CD4-positive, alpha-beta T cell treated with Interleukin-6 for 4 hours (primary cell): ENCODE data around the gene RBM33.

ENCODE experiments used
- DNase-seq: peaks from one replicate; pipeline ENCODE4 v3.0.0-alpha.2; 2020; ENCODE audit warnings: mixed read lengths

RBM33 gene

DNA sequence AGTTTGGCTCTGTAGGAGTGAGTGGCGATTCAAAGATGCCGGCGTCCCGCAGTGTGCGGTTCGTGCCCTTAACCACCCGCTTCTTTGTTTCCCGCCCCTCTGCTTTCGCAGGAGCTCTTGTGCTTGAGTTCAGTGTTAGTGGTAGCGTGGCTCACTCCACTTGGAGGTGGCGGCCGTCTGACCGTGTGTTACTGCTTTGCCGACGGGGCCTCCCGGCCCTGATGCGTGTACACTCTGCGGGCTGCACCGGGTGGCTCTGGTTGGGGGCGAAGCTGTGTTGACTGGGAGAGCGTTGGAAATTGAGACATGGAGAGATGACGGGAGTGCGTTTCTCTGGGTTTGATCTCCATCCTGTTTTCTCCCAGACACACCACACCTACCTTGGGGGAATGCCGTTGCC lies 136.4 kb downstream of the RBM33 start:
- no peak for DNase-seq

DNA sequence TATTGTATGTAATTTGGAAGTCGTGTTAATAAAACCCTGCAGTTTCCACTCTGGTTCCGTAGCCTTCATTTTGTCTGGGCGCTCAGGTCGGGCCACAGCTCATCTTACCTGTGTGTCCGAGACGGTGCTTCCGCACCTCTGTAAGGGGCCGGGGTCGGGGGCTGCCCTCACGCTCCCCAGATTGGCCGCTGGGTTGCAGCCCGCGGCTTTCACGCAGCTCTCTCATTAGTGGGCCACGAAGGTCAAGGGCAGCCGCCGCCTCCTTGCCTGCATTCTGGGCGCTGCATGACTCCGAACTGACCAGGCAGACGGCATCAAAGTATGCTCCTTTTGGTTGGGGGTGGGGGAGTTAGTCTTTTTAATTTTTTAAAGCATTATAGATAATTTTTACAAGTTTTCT lies 137.0 kb downstream of the RBM33 start:
- no peak for DNase-seq

DNA sequence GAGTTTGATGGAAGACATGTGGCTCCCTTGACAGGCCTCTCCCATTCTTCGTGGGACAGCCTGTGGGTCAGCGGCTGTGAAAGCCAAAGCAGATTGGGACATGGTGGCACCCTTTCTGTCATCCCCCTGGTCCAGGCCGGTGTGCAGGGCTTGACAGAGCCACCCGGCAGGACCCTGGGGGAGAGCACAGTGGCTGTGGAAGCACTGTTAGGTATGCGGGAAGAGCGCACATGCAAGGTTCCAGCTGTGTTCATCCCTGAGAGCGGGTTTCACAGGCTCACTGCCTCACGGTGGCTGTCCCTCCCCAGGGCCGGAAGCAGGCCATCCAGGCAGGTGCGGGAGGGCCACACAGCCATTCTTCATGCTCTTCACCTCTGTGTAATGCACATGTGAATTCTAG lies 138.0 kb downstream of the RBM33 start:
- no peak for DNase-seq

DNA sequence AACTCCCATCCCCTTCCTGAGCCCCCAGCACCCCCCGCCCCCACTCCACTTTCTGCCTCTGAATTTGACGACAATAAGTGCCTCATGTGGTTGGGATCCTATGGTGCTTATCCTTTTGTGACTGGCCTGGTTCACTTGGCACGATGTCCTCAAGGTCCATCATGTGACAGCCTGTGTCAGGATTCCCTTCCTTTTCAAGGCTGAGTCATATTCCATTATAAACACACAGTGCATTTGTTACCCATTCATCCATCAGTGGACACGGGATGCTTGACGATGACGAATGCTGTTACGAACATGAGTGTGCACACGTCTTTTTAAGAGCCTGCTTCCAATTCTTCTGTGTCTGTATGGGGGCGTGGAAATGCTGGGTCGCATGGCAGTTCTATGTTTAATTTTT lies 141.1 kb downstream of the RBM33 start:
- no peak for DNase-seq

DNA sequence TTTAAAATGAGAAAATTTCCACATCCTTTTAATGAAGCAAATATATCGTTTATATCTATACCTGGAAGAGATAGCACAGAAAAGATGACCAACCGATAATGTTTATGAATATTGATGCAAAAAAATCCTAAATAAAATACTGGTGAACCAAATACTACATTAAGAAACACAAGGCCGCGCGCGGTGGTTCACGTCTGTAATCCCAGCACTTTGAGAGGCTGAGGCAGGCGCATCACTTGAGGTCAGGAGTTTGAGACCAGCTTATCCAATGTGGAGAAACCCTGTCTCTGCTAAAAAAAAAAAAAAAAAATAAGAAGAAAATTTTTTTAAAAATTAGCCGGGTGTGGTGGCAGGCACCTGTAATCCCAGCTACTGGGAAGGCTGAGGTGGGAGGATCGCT lies 142.0 kb downstream of the RBM33 start:
- no peak for DNase-seq

DNA sequence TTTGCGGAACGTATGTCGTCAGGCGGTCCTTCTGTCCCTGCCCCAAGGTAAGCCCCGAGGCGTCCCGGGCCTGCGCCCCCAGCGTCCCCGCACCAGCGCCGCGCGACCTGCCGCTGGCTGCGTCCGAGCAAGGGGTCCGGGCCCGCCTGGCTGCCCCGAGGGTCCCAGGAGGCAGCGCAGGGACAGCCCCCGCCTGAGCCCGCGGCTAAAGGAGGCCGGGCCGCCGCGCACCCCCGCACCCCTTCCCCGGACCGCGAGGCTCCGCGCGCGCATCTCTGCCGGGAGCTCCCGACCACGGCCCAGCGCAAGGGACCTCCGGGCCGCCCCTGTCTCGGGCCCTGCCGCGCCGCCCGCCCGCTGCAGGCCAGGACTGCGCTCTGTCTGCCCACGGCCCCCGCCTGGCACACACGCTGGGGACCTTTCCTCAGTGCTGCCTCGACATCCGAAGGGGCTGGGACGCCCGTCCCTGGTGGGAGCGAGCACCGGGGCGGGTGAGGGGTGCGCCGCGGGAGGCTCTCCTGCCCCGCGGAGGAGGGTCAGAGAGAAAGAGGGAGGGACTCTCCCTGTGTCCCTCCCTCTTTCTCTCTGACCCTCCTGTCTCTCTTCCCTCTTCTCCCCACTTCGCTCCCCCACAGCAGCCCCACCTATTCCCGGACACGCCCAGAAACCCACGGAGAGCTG lies 142.8 kb downstream of the RBM33 start:
- DNase-seq, result no peak

DNA sequence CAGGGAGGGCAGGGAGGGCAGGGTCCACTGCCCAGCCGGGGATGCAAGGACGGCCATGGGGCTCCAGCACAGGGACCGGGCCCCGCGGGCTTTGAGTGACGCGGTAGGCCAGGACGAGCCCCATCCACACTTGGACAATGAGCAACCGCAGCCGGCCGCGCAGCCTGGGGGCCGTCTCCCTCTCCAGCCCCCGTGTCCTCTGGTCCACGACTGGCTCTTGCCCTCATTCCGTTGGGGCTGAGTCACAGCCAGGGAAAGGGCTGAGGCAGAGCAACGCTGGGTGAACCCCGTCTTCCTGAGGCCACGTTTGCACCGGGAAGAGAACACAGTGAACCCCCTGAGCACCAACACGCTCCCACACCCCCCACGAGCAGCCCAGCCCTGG lies 144.1 kb downstream of the RBM33 start:
- no peak for DNase-seq

DNA sequence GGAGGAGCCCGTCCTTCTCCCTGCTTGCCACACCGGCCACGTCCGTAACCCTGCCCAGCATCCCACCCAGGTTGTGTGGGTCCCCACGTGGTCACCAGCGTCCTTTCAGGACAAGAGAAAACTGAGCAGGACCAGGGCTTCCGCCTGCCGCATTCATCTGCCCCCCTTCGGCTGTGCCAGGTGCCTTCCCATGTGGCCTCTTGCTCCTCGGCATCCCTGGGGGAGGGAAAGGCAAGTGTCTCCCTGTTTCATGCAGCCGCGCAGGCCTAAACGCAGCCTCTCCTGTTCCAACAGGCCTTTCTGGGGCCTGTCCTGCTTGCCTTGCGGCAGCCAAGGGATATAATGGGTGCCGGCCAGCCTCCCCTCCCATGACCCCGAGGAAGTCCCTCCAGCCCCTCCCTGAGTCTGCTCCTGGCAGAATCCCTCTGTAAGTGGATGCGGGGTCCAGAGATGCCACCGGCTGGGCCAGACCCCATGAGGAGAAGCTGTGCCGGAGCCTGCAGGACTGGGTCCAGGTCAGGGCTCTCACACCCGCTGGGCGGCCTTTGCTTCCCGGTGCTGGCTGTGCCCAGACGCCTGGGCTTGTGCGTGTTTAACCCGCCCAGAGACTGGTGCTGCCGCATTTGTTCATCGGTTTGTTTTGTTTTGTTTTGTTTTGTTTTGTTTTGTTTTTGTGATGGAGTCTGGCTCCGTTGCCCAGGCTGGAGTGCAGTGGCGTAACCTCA lies 144.7 kb downstream of the RBM33 start:
- no peak for DNase-seq

DNA sequence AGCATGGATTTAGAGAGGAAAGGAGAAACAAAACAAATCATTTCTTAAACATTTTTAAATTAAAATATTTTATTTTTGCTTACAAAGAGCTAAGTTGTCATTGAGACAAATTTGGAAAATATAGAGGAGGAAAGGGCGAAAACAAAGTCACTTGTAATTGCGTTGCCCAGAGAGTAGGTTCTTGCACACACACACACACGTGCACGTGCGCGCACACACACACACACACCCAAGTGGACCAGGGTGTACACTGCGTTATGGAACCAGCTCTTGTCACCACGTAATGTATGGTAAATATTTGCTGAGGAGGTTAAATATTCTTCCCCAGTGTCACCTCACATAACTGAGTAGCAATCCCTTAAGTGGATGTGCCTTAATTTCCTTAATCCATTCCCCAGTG lies 146.2 kb downstream of the RBM33 start:
- DNase-seq, result no peak

DNA sequence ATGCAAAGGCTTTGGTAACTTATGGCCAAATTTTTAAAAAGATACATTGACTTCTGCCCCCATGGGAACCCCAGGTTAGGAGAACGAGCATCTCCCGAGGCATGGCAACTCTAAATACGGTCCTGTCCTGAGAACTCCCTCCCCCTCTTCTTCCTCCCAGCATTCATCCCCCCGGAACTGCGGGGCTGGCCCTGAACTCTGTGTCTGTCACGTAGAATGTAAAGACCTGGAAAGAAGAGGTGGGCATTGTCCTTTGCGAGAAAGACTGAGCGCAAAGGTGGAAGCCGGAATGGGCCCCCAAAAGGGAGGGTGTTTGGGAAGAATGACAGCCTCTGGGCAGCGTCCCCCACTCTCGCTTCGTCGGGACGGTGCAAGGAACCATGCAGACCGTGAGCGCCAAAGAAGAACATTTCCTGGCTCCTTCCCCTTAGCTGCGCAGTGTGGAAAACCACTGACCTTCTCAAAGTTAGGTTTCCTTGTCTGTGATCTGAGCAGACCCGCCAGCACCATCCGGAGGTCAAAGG lies 146.8 kb downstream of the RBM33 start:
- no peak for DNase-seq

DNA sequence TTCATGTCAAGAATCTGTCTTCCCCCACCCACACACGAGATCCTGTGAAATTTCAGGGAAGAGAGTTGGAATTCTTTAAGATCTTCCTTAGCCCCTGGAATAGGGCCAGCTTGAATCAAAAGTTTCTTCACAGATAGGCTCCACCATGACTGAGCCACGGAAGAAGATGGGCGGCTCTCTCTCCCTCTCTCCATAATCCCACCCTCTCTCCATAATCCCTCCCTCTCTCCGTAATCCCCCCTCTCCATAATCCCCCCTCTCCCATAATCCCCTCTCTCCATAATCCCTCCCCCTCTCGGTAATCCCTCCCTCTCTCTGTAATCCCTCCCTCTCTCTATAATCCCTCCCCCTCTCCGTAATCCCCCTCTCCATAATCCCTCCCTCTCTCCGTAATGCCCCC lies 147.4 kb downstream of the RBM33 start:
- DNase-seq, result no peak

DNA sequence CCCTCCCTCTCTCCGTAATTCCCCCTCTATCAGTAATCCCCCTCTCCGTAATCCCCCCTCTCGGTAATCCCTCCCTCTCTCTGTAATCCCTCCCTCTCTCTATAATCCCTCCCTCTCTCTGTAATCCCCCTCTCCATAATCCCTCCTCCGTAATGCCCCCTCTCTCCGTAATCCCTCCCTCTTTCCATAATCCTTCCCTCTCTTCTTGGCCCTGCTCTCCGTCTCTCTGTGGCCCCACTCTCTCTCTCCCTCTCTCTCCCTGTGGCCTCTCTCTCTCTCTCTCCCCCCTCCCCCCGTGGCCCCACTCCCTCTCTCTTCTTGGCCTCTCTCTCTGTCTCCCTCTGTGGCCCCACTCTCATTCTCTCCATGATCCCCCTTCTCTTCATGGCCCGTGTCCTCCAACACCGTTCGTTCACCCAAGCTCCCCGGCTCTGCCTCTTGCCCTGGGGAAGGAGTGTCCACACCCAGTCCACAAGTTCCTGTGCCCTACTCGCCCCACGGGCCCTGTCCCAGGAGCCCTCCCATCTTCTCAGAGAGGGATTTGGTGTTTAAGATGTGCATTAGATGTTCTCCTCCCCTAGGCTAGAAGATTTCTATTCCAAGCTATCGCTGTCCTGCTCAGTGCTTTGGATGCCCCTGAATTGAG lies 148.0 kb downstream of the RBM33 start:
- no peak for DNase-seq

DNA sequence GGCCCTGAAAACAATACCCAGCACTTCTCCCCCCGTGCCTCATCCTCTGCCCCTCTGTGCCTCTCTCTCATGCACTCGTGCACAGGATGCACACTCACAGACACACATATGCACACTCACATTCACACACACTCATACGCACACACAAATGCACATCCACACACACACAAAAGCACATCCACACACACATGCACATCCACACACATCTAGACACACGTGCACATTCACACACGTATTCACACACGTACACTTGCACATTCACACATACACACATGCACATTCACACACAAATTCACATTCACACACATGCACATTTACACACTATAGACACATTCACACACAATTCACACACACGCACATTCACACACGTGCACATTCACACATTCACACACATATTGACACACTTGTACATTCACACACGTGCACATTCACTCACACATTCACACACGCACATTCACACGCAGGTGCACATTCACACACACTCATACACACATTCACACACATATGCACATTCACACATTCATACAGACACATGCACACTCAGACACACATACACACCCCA lies 148.6 kb downstream of the RBM33 start:
- no peak for DNase-seq

DNA sequence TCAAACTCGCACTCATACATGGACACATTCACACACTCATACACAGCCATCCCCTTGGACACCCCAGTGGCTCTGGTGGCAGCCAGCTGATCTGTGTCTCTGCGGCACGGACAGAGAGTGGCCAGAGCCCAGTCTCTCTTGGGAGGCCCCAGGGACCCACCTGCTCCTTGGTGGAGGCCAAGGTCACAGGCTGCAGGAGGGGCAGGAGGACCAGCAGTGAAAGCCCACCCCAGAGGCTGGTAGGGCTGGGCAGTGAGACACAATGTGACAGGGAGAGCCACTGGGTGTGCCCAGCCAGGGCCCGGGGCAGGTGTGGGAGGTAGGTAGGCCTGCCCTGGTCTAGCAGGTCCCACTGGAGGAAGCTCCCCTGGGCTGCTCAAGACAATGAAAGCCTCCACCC lies 149.3 kb downstream of the RBM33 start:
- no peak for DNase-seq

DNA sequence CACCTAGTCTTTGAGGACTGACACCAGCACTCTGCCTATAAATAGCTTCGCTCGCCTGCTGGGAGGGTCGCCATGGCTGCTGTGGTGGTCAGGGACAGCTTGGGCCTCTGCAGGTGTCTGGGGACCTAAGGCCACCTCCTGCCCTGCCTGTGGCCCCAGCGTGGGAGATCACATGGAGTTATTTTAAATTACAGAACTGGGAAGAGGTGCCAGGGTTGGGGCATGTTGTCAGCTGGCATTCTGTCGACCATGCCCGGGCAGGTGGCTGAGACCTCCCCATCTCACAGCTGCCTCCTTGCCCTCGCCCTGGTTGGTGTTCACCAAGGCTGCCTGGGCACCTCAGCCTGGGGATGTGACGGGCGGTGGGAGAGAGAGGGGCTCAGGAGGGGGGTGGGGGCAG lies 149.7 kb downstream of the RBM33 start:
- no peak for DNase-seq

DNA sequence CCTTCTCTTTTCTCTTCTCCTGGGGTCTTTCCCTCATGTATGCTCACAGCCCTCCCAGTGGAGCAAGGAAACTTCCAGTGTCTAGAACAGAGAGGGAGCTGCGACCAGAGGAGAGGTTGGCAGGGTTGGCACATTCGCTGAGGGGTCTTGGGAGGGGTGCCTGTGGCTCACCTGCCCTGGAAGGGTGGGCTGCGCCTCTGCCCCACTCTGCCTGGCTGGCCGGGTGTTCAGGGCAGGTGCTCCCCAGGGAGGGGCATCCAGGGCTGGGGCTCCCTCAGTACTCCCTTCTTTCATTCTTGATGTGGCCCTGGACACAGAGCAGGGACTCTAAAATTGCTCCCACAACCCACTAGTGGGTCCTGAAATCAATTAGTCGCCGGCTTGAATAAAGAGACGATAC lies 150.9 kb downstream of the RBM33 start:
- no peak for DNase-seq

DNA sequence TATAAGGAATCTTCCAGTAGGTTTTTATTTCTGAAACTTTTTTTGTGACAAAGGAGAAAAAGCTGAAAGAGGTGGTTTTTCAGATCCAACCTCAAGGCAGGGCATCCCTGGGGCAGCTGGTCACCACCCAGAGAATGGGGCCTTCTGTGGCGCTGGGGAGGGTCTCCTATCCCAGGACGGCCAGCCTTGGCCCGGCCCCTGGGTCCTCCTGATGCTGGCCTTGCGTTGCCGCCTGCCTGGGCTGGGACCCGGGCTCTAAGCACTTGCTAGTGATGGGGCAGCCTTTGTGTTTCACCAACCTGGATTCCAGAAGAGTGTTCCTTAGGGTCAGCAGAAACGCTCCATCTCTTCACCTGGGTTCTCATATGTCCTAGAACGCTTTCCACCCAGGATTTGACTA lies 151.5 kb downstream of the RBM33 start:
- no peak for DNase-seq

DNA sequence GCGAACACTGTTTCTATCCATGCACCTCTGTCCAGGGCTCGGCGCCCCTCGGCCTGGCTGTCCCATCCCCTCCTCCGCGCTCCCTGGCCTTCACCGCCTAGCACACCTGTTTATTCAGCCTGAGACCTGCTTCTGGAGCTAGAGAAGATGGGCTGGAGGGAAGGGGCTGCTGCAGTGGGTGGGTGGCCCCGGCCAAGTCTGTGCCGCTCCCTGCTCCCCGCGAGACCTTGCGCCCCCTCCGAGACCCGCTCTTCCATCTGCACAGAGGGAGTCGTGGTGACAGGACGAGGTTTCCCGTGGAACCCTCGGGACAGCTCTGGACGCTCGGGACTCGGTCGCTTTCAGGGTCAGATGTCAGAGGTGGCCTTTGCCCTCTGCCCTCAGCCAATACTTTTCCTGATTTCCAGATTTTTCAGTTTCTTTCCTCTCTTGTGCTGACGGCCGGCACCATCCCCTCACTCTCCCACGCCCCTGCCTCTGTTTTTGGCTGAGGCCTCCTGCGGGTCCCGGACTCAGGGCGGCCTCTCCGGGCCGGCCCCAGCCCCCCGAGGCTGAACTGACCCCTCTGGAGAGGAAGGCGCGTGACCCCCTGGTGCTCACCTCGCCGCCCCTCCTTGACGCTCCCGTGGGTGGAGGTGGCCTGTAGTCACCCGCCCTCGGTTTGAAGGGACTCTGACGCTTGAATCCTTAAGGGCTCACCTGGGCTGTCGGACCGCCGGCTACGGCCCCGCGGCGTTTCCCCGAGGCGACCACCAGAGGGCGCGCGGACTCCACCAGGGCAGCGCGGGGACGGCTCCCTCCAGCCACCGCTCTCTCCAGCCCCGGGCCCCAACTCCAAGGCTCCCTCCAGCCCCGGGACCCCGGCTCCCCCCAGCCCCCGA lies 152.2 kb downstream of the RBM33 start:
- DNase-seq, result peak; percentile 72

DNA sequence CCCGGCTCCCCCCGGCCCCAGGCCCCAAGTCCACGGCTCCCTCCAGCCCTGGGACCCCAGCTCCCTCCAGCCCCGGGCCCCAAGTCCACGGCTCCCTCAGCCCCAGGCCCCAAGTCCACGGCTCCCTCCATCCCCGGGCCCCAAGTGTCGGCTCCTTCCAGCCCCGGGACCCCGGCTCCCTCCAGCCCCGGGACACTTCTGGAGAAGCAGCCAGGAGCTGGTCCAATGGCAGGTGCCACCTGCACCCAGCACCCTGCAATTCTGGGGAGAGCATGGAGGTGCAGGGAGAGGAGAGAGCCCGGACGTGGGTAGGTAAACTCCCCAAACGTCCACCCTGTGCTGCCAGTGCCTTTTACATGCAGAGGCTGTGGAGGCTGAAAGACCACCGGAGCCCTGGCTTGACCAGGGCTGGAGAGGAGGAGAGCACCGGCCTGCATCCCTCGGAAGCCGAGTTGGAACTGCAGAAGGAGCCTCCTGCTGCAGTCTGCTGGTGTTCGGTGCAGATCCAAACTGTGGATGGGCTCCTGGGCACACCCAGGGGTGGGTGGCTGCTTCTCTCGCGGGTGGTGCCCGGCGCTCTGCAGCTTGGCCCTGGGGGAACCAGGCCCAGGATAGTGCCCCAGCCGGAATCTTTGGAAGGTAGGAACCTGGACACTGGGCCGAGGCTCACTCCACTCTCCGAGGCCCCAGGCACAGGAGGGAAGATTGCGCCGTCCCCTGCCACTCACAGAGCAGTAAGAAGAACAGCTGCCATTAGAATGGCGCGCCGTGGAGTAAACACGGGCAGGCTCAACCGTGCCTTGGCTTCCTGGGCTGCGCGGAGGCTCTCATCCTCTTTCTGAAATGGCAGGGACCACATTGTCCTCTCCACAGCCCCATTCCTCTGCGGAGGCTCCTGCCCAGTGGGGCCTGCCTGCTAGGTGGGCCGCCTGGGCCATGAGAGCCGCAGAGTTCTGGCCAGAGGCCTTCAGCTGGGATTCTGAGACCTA lies 153.1 kb downstream of the RBM33 start:
- DNase-seq, result no peak

DNA sequence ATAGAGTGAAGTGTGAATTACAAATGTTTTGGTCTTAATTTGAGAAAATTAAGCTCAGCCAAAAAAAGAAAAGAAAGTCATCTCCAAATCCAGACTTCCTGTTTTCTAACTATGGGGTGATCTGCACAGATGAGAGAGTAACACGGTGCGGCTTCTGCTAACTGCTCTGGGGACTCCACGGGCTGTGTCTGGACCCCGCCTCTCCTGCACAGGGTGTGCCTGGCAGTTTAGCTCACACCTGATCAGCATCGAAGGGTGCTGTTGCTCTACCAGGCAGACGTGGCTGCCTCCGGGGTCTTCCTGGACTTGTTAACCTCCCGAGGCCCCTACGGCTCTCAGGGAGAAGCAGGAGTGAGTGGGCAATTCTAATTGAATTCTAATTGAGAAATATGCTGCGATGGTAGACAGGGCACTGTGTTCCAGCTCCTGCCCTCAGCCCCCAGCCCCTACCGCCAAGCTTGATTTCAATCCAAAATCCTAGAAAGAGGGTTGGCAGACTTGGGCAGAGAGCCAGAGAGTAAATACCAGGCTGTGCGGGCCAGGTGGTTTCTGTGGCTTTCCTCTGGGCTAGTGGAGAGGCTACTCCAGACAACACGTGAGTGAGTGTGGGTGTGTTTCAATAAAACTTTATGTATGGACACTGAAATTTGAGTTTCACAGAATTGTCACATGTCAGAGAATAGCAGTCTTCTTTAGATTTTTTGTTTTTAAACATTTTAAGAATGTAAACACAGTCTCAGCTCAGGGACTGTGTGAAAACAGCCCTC lies 154.4 kb downstream of the RBM33 start:
- DNase-seq, result no peak

DNA sequence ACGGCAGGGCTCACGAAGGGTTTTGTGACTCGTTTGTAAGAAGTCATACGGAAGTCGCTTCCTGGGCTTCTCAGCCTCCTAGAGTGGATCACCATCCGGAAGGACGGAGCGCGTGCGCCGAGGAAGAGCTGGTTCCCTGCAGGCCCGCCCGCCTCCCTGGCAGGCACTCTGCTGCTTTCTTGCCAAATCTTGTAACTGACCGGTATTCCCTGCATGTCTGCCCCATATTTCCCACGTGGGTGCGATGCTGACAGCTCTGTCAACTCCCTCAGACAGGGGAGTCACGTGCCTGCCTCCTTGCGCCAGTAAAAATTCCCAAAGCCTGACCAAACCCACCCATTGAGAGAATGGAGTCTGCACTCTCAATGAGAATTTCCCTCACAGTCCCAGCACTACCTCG lies 155.1 kb downstream of the RBM33 start:
- DNase-seq, result no peak
